Transverse colon (tissue), 4 donors: ENCODE measurements around the gene PDSS2. TPM values are rescaled to one million over a fixed set of nuclear protein-coding genes. Genes with fewer than 3 reads are reported as not detected.
"Not testable (repeated sequence)": the region's sequence is repeated elsewhere in the genome, so short reads cannot be mapped to it uniquely, and the experiment has no call there.

Experiments used
- DNase-seq: peaks from one replicate; pipeline ENCODE4 v3.0.0-alpha.2; 2019
- H3K27ac ChIP-seq, 4 donors: fragments of 200-600 bp; sonication (generic); 2 replicates each; pipeline ENCODE4 v1.5.1; 2016 to 2018; ENCODE audit warnings: inconsistent platforms in 4 of 4
- H3K27me3 ChIP-seq: fragments of 200-600 bp; sonication (generic); 2 replicates; pipeline ENCODE4 v1.5.1; 2017; ENCODE audit warnings: inconsistent platforms
- H3K36me3 ChIP-seq, 4 donors: fragments of 200-600 bp; sonication (generic); 2 replicates each; pipeline ENCODE4 v1.5.1; 2017 to 2019; ENCODE audit warnings: inconsistent platforms in 4 of 4
- H3K4me1 ChIP-seq, 4 donors: fragments of 200-600 bp; sonication (generic); 2 replicates each; pipeline ENCODE4 v1.5.1; 2017 to 2020; ENCODE audit warnings: inconsistent platforms in 4 of 4
- H3K4me3 ChIP-seq, 4 donors: fragments of 200-600 bp; sonication (generic); 1 replicate in 1 of 4; 2 replicates in 3 of 4; pipeline versions ENCODE4 v1.5.1 to v1.6.1; 2017 to 2019; ENCODE audit warnings: inconsistent platforms in 4 of 4
- H3K9me3 ChIP-seq, 2 donors: fragments of 200-600 bp; sonication (generic); 2 replicates each; pipeline ENCODE4 v1.5.1; 2017 to 2019; ENCODE audit warnings: inconsistent platforms in 2 of 2
- CTCF ChIP-seq, 5 experiments: fragments of 200-600 bp in 3 of 5; fragments of 450-650 bp in 2 of 5; sonication (generic) in 3 of 5; IDR thresholded peaks; 1 replicate in 2 of 5; 2 replicates in 3 of 5; pipeline ENCODE4 v1.5.1; 2016 to 2017; ENCODE audit warnings: antibody characterized with exemption in 5 of 5, inconsistent platforms in 3 of 5, mild to moderate bottlenecking in 2 of 5, moderate library complexity in 1 of 5
- EP300 ChIP-seq: sonication (generic); formaldehyde crosslinking; IDR thresholded peaks from one replicate; pipeline ENCODE4 v1.6.1; 2017; ENCODE audit warnings: antibody characterized with exemption, low read depth
- POLR2A ChIP-seq: fragments of 450-650 bp; IDR thresholded peaks from one replicate; pipeline ENCODE4 v1.6.1; 2016; ENCODE audit warnings: antibody characterized with exemption, mild to moderate bottlenecking, moderate library complexity
- POLR2AphosphoS5 ChIP-seq, 3 donors: sonication (generic); formaldehyde crosslinking; IDR thresholded peaks; one replicate each; pipeline ENCODE4 v1.6.1; 2016; ENCODE audit warnings: antibody characterized with exemption in 3 of 3
- WGBS, 2 donors: methylation state at CpG; one replicate each; pipeline ENCODE4 v1.1.5; 2018; ENCODE audit warnings: low coverage in 1 of 2; 5-methylcytosine and 5-hydroxymethylcytosine counted together
- in situ Hi-C, 4 donors: fragments of 200-750 bp; cut with MboI; loops; one replicate each; pipeline versions ENCODE4 v1.15.0 to v1.15.1; 2017; ENCODE audit warnings: low sequenced_read_pairs in 3 of 4, low pct_ligation_motif_present in 1 of 4, low pct_unique_long_range_greater_than_20kb in 1 of 4
- intact Hi-C: fragments of 100-400 bp; cut with DNase I; formaldehyde crosslinking; loops from one replicate; pipeline ENCODE4 v1.15.1; 2023; ENCODE audit warnings: low total_unique reads
- total RNA-seq, 4 donors: library from RNA; depleted of rRNA; stranded (reverse); fragments of >200 nt; gene quantifications; one replicate each; pipeline ENCODE4 v1.1.0, GENCODE V29; 2016

The PDSS2 gene
- total RNA-seq, 4 donors from 2014 or later, result 3.0 to 32.5 (median 15.6) TPM

DNA sequence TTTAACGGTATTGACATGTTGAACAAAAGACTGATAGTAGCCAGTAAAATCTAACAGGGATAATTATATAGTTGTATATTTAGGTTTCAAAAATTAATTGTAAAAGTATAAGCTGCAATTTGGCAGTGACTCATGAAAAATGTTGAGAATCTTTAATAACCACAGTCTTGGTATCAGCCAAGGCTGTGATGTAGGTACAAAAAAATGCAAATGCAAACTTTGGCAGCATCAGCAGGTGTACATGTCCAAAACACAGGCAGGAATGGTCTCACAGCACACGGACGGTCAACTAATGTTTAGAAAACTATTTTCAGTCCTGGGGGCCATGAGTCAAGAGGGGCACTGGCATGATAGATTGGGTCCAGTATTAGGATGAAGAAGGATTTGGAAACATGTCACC is 285.6 kb downstream of the PDSS2 start:
- H3K27ac ChIP-seq, result no peak overlapping the region
- WGBS, 2 donors, result 96 to 100% methylated on average over 1 to 3 of the region's 3 CpGs
- no peaks in the 10 kb centered on the region for H3K27me3 ChIP-seq
- H3K4me3 ChIP-seq, result no peak overlapping the region
- H3K4me1 ChIP-seq, result no peaks in the 10 kb centered on the region
- DNase-seq, result no peak
- intact Hi-C loops (no loop called here), in situ Hi-C loops (no loop called here)
- no peak for TF ChIP-seq EP300
- no peak for TF ChIP-seq POLR2AphosphoS5 (IDR thresholded peaks at IDR 0.05)
- no peak for TF ChIP-seq POLR2A
- no peak for TF ChIP-seq CTCF (IDR thresholded peaks at IDR 0.05)
- H3K36me3 ChIP-seq, result no peaks in the 10 kb centered on the region
- H3K9me3 ChIP-seq, result no peaks in the 10 kb centered on the region

- DNase-seq, result no peak
- Histone ChIP-seq H3K9me3 (no peaks in the 10 kb centered on the region), H3K27ac (no peak overlapping the region), H3K4me3 (no peak overlapping the region), H3K4me1 (no peaks in the 10 kb centered on the region), H3K27me3 (no peaks in the 10 kb centered on the region), H3K36me3 (no peaks in the 10 kb centered on the region)
- TF ChIP-seq POLR2AphosphoS5 (IDR thresholded peaks at IDR 0.05) (no peak), CTCF (IDR thresholded peaks at IDR 0.05) (no peak), EP300 (no peak), POLR2A (no peak)
- 94 to 100% methylated on average over 2 to 5 of the region's 5 CpGs for WGBS, 2 donors
- in situ Hi-C loops, result no loop called here
- intact Hi-C loops, result no loop called here
Observed at GRCh38 chr6:107171513-107171912, 287.9 kb downstream of the PDSS2 start.

DNA sequence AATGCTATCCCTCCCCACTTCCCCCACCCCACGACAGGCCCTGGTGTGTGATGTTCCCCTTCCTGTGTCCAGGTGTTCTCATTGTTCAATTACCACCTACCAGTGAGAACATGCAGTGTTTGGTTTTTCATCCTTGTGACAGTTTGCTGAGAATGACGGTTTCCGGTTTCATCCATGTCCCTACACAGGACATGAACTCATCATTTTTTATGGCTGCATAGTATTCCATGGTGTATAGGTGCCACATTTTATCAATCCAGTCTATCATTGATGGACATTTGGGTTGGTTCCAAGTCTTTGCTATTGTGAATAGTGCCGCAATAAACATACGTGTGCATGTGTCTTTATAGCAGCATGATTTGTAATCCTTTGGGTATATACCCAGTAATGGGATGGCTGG is 295.1 kb downstream of the PDSS2 start:
- H3K4me3 ChIP-seq, DNase-seq, H3K4me1 ChIP-seq, H3K27ac ChIP-seq, in situ Hi-C loops, H3K9me3 ChIP-seq, intact Hi-C loops, H3K27me3 ChIP-seq, H3K36me3 ChIP-seq: not testable (repeated sequence)
- 98% methylated on average over 5 of the region's 5 CpGs; no CpG with 5 or more reads in 1 of the 2 donors for WGBS, 2 donors

GRCh38 chr6:107161521-107161920 is 297.8 kb downstream of the PDSS2 start:
- H3K36me3 ChIP-seq, result no peaks in the 10 kb centered on the region
- intact Hi-C loops, result no loop called here
- no peaks in the 10 kb centered on the region for H3K4me1 ChIP-seq
- no peak for TF ChIP-seq CTCF (IDR thresholded peaks at IDR 0.05)
- no peak for TF ChIP-seq EP300
- no peak for TF ChIP-seq POLR2A
- TF ChIP-seq POLR2AphosphoS5 (IDR thresholded peaks at IDR 0.05), result no peak
- 95% methylated on average over 3 of the region's 3 CpGs; no CpG with 5 or more reads in 1 of the 2 donors for WGBS, 2 donors
- H3K27ac ChIP-seq, result no peak overlapping the region
- DNase-seq, result no peak
- H3K27me3 ChIP-seq, result no peaks in the 10 kb centered on the region
- in situ Hi-C loops, result no loop called here
- H3K4me3 ChIP-seq, result no peak overlapping the region
- H3K9me3 ChIP-seq, result no peaks in the 10 kb centered on the region

GRCh38 chr6:107156617-107157016 is 302.7 kb downstream of the PDSS2 start:
- WGBS, 2 donors, result 68% methylated on average over 2 of the region's 2 CpGs; no CpG with 5 or more reads in 1 of the 2 donors
- Histone ChIP-seq H3K36me3 (no peaks in the 10 kb centered on the region), H3K4me1 (peaks cover 0 to 26% (median 12%) of the 10 kb centered on the region in 4 donors), H3K27me3 (no peaks in the 10 kb centered on the region), H3K27ac (no peak overlapping the region), H3K4me3 (no peak overlapping the region), H3K9me3 (no peaks in the 10 kb centered on the region)
- TF ChIP-seq POLR2AphosphoS5 (IDR thresholded peaks at IDR 0.05) (no peak), POLR2A (no peak), EP300 (no peak)
- intact Hi-C loops, result no loop called here
- in situ Hi-C loops, result no loop called here
- peak; percentile 9 for DNase-seq
